Keratinocyte (primary cell): ENCODE results near the gene DCAF7. TPM values are rescaled to one million over a fixed set of nuclear protein-coding genes. Genes with fewer than 3 reads are reported as not detected.

ENCODE experiments used
- DNase-seq: peaks from one replicate; pipeline ENCODE4 v3.0.0-alpha.2; 2011; ENCODE audit warnings: low read depth, missing footprints, low spot score
- FAIRE-seq: peaks from 2 replicates; lab custom pipeline; 2011; peaks lifted over from hg19 to GRCh38; lab: Jason Lieb, UNC
- H2AFZ ChIP-seq: 2 replicates; pipeline ENCODE4 v1.6.0; 2012; ENCODE audit warnings: low read length, control low read depth, inconsistent platforms; ENCODE audit not compliant: control insufficient read depth
- H3K27ac ChIP-seq: 2 replicates; pipeline ENCODE4 v1.5.1; 2011; ENCODE audit warnings: low read length; ENCODE audit not compliant: control insufficient read depth, insufficient read depth
- H3K27me3 ChIP-seq: 3 replicates; pipeline ENCODE4 v1.6.0; 2011; ENCODE audit warnings: low read length; ENCODE audit not compliant: control insufficient read depth, insufficient read depth; ENCODE audit errors: extremely low read depth
- H3K36me3 ChIP-seq, 2 experiments: 2 replicates in 1 of 2; 3 replicates in 1 of 2; pipeline ENCODE4 v1.5.1; 2011; ENCODE audit warnings: low read length in 2 of 2, mild to moderate bottlenecking in 1 of 2; ENCODE audit not compliant: control insufficient read depth in 2 of 2, insufficient read depth in 2 of 2; ENCODE audit errors: extremely low read depth in 1 of 2
- H3K4me1 ChIP-seq: 3 replicates; pipeline ENCODE4 v1.5.1; 2011; ENCODE audit warnings: low read length; ENCODE audit not compliant: control insufficient read depth, insufficient read depth; ENCODE audit errors: extremely low read depth
- H3K4me2 ChIP-seq: 3 replicates; pipeline ENCODE4 v1.6.0; 2011; ENCODE audit warnings: low read depth, low read length; ENCODE audit not compliant: control insufficient read depth, insufficient read depth; ENCODE audit errors: extremely low read depth
- H3K4me3 ChIP-seq, 3 experiments: fragments of 200-600 bp in 1 of 3; sonication (generic) in 1 of 3; 2 replicates in 2 of 3; 3 replicates in 1 of 3; pipeline ENCODE4 v1.5.1; 2011 to 2016; ENCODE audit warnings: low read length in 3 of 3, mild to moderate bottlenecking in 3 of 3, control low read depth in 2 of 3, inconsistent platforms in 1 of 3, low read depth in 1 of 3, mixed read lengths in 1 of 3, mixed run types in 1 of 3, moderate library complexity in 1 of 3; ENCODE audit not compliant: control insufficient read depth in 2 of 3, insufficient read depth in 2 of 3; ENCODE audit errors: extremely low read depth in 1 of 3
- H3K79me2 ChIP-seq: 2 replicates; pipeline ENCODE4 v1.6.0; 2012; ENCODE audit warnings: low read length; ENCODE audit not compliant: control insufficient read depth, insufficient read depth
- H3K9ac ChIP-seq: 3 replicates; pipeline ENCODE4 v1.6.0; 2011; ENCODE audit warnings: low read length; ENCODE audit not compliant: control insufficient read depth, insufficient read depth; ENCODE audit errors: extremely low read depth
- H3K9me1 ChIP-seq: 3 replicates; pipeline ENCODE4 v1.6.0; 2011; ENCODE audit warnings: low read length; ENCODE audit not compliant: control insufficient read depth, insufficient read depth; ENCODE audit errors: extremely low read depth
- H3K9me3 ChIP-seq: 2 replicates; pipeline ENCODE4 v1.5.1; 2012; ENCODE audit warnings: low read depth, low read length; ENCODE audit not compliant: control insufficient read depth
- H4K20me1 ChIP-seq: 3 replicates; pipeline ENCODE4 v1.6.0; 2011; ENCODE audit warnings: low read length; ENCODE audit not compliant: control insufficient read depth, insufficient read depth; ENCODE audit errors: extremely low read depth
- EZH2 ChIP-seq: IDR thresholded peaks from one replicate; pipeline ENCODE4 v1.6.1; 2012; ENCODE audit warnings: inconsistent platforms, mild to moderate bottlenecking, low read length, moderate library complexity
- dilution Hi-C: fragments of 300-500 bp; cut with MboI; formaldehyde crosslinking; loops from one replicate; pipeline ENCODE4 v1.7.0; 2020; ENCODE audit warnings: low sequenced_read_pairs; ENCODE audit not compliant: extremely low pct_ligation_motif_present
- polyA plus RNA-seq, 5 experiments: library from polyadenylated mRNA; depleted of rRNA in 3 of 5; stranded (reverse) in 3 of 5; stranded (forward) in 1 of 5; unstranded in 1 of 5; fragments of >200 nt; gene quantifications; 1 replicate in 1 of 5; 2 replicates in 3 of 5; 3 replicates in 1 of 5; pipeline versions ENCODE4 v1.2.1 to v1.2.3, GENCODE V29; 2011 to 2012; ENCODE audit warnings: missing spikeins in 2 of 5, low read depth in 1 of 5, low replicate concordance in 1 of 5
- TF ChIP-seq, protein P1 (sequence below), 3 experiments: IDR thresholded peaks in 1 of 3; conservative IDR thresholded peaks in 1 of 3; optimal IDR thresholded peaks in 1 of 3; 2 replicates in 2 of 3; 3 replicates in 1 of 3; pipeline versions ENCODE3 to v1.5.1; 2011; ENCODE audit warnings: low read length in 3 of 3, mild to moderate bottlenecking in 3 of 3, moderate library complexity in 2 of 3, control low read depth in 1 of 3, inconsistent platforms in 1 of 3; ENCODE audit not compliant: insufficient read depth in 2 of 3; ENCODE audit errors: extremely low read depth in 1 of 3

Gene DCAF7
- polyA plus RNA-seq, 1 donor (not counting 4 experiments of a cell fraction or from before 2014, with no cell fraction given): 32.6 TPM

GRCh38 chr17:63564562-63564961 lies 14.3 kb downstream of the DCAF7 start:
- DNase-seq: no peak
- Histone ChIP-seq H3K9ac (no peak overlapping the region), H4K20me1 (peaks cover 9% of the 10 kb centered on the region), H3K9me3 (no peaks in the 10 kb centered on the region), H3K27me3 (no peaks in the 10 kb centered on the region), H3K36me3 (no peaks in the 10 kb centered on the region), H2AFZ (no peak overlapping the region), H3K9me1 (no peaks in the 10 kb centered on the region), H3K27ac (no peak overlapping the region), H3K4me3 (no peak overlapping the region), H3K4me1 (no peaks in the 10 kb centered on the region), H3K79me2 (peaks cover 74% of the 10 kb centered on the region), H3K4me2 (no peak overlapping the region)
- TF ChIP-seq, protein P1, sequence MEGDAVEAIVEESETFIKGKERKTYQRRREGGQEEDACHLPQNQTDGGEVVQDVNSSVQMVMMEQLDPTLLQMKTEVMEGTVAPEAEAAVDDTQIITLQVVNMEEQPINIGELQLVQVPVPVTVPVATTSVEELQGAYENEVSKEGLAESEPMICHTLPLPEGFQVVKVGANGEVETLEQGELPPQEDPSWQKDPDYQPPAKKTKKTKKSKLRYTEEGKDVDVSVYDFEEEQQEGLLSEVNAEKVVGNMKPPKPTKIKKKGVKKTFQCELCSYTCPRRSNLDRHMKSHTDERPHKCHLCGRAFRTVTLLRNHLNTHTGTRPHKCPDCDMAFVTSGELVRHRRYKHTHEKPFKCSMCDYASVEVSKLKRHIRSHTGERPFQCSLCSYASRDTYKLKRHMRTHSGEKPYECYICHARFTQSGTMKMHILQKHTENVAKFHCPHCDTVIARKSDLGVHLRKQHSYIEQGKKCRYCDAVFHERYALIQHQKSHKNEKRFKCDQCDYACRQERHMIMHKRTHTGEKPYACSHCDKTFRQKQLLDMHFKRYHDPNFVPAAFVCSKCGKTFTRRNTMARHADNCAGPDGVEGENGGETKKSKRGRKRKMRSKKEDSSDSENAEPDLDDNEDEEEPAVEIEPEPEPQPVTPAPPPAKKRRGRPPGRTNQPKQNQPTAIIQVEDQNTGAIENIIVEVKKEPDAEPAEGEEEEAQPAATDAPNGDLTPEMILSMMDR (optimal IDR thresholded peaks at IDR 0.05 in 1 of 3, IDR thresholded peaks at IDR 0.05 in 1 of 3, conservative IDR thresholded peaks at IDR 0.05 in 1 of 3; ENCODE audit: extremely low read depth in 1 of 3, insufficient read depth in 2 of 3, low read length in 3 of 3): no peak
- no peak for TF ChIP-seq EZH2
- dilution Hi-C loops: no loop called here
- no peak for FAIRE-seq

- H3K9ac ChIP-seq: no peak overlapping the region
- no peaks in the 10 kb centered on the region for H3K27me3 ChIP-seq
- peaks cover 6% of the 10 kb centered on the region for H3K4me1 ChIP-seq
- no peak overlapping the region for H3K4me3 ChIP-seq
- FAIRE-seq: no peak
- H2AFZ ChIP-seq: no peak overlapping the region
- peaks cover 10% of the 10 kb centered on the region for H4K20me1 ChIP-seq
- dilution Hi-C loops: no loop called here
- no peak overlapping the region for H3K4me2 ChIP-seq
- H3K27ac ChIP-seq: no peak overlapping the region
- TF ChIP-seq EZH2: no peak
- TF ChIP-seq, protein P1 (optimal IDR thresholded peaks at IDR 0.05 in 1 of 3, IDR thresholded peaks at IDR 0.05 in 1 of 3, conservative IDR thresholded peaks at IDR 0.05 in 1 of 3; ENCODE audit: extremely low read depth in 1 of 3, insufficient read depth in 2 of 3, low read length in 3 of 3): no peak
- no peaks in the 10 kb centered on the region for H3K9me3 ChIP-seq
- H3K36me3 ChIP-seq: peaks cover 0 to 2% of the 10 kb centered on the region in 2 experiments
- H3K9me1 ChIP-seq: no peaks in the 10 kb centered on the region
- H3K79me2 ChIP-seq: peaks cover 61% of the 10 kb centered on the region
- DNase-seq: no peak
Observed at GRCh38 chr17:63567229-63567628, 17.0 kb downstream of the DCAF7 start.
